Myocyte (in vitro differentiated cells): Measurements from ENCODE around the gene AGAP1. TPM values are rescaled to one million over a fixed set of nuclear protein-coding genes. Genes with fewer than 3 reads are reported as not detected.

ENCODE experiments used
- DNase-seq: peaks from one replicate; pipeline ENCODE4 v3.0.0-alpha.2; 2012; ENCODE audit warnings: low read depth
- total RNA-seq: library from RNA; depleted of rRNA; stranded (reverse); fragments of >200 nt; gene quantifications from 2 replicates; pipeline ENCODE4 v1.2.3, GENCODE V29; 2014

Gene AGAP1
- total RNA-seq, 1 donor from 2014 or later, result 15.5 TPM

DNA sequence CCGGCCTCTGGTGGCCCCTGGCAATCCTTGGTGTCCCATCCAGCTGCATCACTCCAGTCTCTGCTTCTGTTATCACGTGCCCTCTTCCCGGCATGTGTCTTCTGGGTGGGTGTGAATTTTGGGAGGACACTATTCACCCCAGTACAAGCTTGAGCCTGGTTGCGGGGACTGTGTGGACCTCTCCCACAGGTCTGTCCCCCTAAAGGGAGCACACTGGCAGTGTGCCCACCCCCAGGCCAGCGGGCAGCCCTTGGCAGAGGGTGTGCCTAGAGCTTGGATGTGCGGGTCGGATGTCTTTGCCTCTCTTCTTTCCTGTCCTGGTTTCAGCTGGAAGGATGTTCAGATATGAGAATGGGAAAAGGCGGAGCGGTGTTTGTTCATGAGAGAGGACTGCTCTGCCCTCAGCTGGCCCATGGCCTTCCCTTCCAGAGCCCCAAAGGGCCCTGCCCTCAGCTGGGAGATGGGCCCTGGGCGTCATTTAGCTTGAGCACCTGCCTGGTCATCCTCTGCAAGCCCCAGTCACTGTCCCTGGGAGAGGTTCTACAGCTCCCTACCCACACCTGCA is 73.2 kb downstream of the AGAP1 start:
- no peak for DNase-seq

- DNase-seq, result no peak
Measured at GRCh38 chr2:235567842-235568241, 74.0 kb downstream of the AGAP1 start.

DNA sequence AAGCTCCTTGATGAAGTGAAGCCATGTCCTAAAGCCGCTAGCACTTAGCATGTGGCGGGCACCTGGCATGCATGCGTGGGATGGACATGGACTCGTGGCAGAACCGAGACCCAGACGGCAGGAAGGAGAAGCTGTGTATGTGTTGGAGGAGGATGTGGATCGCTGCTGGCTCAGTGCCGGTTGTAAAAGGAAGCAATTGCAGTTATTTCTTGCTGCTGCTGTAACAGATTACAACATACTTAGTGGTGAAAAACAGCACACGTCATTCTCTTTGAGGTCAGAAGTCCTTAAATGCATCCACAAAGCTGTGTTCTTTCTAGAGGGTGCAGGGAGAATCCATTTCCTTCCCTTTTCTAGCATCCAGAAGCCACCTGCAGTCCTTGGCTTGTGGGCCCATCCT is 74.6 kb downstream of the AGAP1 start:
- DNase-seq, result no peak

DNA sequence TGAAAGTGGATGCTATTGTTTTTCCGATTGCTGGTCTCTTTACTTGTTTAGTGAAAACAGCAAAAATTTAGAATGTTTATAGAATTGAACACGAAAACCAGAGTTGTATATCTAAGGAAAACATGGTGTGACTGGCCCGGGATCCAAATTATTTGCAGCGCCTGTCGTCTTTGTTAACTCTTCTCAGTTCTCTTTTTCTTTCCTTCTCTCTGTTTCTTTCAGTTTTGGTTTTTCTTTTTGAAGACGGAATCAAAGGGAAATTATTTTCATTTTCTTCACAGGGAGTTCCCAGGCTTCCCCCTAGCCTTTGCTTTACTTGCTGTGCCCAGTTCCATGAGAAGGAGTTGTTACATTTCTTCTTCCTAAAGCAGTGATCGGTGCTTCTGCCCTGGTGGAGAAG is 76.0 kb downstream of the AGAP1 start:
- no peak for DNase-seq

DNA sequence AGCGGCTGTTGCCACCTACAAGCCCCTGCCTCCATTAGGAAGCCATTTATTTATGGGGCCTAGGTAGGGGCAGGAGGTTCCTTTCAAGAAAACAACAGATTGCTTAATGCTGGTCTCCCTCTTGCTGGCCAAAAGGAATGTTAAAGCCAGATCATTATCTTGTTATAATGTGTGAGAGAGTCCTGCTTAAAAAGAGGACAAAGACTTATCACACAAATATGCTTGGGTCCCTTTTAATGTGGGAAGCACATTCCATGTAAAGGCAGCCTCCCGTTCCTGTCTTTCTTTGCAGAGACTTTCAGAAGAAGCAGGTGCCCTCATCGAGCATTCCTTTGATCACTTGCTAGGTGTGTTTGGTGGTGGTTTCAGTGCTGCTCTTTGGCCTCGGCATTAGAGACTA is 76.4 kb downstream of the AGAP1 start:
- DNase-seq, result no peak

- DNase-seq, result no peak
Measured at GRCh38 chr2:235570966-235571692, 77.3 kb downstream of the AGAP1 start.

GRCh38 chr2:235572592-235572991 is 78.7 kb downstream of the AGAP1 start:
- no peak for DNase-seq

GRCh38 chr2:235573331-235574221 is 79.7 kb downstream of the AGAP1 start:
- DNase-seq, result peak; percentile 38

GRCh38 chr2:235575431-235575830 is 81.6 kb downstream of the AGAP1 start:
- DNase-seq, result no peak

DNA sequence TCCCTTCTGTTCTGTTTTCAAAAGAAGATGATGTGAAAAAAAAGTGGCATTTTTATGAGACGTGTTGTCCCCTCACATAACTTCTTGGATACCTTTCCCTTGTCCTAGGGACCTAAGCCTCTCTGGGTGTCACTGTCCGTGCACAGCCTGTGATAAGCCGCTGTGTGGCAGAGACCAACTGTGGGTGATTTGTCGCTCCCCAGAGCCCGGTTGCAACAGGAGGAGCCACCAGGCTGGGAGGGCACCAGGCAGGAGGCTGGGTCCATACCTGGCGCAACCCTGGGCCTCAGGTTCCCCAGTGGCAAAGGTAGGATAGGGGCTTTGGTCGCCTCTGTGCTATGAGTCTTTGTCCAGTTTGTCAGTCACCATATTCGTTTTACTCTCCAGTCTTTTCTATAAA is 82.1 kb downstream of the AGAP1 start:
- no peak for DNase-seq

DNA sequence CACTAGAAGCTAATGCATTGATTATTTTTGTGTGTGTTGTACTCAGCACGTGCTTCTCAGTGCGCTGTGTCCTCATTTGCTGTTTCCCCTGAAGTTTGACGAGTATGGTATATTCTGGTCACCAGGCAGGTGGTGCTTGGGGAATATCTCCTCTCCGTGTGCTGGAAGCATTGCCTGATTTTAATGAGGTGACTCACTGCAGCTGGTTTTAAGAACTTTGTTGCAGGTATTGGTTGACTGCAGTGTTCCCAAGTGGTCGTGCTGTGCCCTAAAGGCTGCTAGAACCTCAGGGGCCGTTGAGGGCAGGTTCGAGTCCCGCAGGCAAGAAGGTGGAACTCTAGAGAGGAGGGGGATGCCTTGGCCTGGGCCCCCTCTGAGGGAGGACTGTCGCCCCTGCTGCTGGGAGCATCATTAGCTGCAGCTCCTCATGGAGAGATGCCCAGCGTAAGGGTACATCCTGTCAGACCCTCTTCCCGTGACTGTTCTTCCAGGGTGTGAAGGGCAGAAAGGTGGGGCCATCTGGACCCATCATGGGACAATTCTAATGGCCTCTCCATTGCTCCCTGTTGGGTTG is 82.6 kb downstream of the AGAP1 start:
- no peak for DNase-seq

- DNase-seq, result no peak
Measured at GRCh38 chr2:235577404-235578330, 83.8 kb downstream of the AGAP1 start.

DNA sequence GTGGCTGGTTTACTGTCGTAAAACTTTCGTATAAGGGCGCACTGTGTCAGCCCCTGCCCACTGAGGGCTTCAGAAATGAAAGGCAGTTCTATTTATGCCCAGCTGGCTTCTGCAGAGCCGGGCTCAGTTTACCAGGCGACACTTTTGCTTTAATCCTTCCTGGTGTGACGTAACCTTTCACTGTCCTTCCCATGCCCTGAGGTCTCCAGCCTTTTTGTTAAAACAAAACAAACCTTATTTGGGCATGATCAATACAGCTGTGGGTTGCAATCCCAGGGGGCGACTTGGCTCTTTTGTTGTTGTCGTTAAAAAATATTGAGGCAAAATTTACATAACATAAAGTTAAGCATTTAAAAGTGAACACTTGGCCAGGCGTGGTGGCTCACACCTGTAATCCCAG is 85.3 kb downstream of the AGAP1 start:
- no peak for DNase-seq

- DNase-seq, result no peak
Measured at GRCh38 chr2:235580426-235581157, 86.7 kb downstream of the AGAP1 start.

DNA sequence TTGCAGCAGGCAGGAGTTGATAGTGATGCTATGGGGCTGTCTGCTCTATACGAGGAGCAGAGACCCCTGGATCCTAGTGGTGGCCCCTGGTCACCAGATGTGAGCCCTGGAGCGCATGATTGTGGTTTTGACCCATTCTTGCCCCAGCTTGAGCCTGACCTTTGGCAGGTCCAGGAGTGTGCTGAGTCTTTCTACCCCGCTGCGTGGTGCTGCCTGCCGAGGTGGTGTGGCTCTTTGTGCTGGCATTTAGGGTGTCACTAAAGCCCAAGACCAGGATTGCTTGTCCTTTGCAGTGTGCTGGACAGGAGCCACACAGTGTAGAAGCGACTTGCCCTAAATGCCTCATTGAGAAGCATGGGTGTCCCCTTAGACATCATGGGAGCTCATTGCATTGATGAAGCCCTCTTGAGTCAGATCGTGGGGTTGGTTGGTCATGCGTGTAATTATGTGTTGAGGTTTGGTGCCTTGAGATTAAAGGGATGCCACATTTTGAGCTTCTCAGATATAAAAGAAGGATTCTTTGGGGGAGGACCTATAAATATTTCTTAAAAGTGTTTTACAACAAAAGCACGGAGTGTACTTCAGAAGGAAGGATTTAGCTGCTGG is 88.3 kb downstream of the AGAP1 start:
- DNase-seq, result no peak

DNA sequence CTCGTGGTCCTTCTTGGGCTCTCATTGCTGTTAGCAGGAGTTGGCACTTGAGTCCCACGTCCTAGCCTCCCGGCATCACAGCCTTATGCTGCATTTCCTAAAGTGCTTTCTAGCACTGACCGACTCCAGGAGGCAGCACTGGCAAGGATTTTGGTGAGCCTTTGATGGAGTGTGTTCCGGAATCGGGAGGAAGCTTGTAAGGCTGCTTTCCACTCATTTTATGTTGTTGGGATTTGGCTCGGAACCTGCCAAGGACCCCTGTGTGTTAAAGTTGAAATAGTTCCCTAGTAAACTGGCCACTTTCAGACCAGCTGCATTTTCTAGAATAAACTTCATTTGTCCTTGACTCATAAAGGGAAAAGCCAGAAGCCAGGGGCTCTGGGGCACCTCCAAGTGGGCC is 88.9 kb downstream of the AGAP1 start:
- no peak for DNase-seq

DNA sequence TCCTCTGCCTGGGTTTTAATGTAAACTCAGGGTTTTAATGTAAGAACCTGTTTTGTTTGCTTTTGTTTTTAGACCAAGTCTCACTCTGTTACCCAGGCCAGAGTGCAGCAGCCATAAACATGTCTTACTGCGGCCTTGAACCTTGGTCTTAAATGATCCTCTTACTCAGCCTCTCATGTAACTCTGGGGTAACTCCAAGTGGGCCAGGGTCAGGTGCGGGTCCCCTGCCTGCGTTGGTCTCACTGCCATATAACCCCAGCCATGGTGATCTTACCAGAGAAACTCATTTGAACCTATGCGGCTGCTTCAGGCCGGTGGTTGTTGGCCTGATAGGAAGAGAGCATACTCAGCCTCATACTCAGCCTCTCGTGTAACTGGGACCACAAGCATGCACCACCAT is 89.3 kb downstream of the AGAP1 start:
- no peak for DNase-seq

DNA sequence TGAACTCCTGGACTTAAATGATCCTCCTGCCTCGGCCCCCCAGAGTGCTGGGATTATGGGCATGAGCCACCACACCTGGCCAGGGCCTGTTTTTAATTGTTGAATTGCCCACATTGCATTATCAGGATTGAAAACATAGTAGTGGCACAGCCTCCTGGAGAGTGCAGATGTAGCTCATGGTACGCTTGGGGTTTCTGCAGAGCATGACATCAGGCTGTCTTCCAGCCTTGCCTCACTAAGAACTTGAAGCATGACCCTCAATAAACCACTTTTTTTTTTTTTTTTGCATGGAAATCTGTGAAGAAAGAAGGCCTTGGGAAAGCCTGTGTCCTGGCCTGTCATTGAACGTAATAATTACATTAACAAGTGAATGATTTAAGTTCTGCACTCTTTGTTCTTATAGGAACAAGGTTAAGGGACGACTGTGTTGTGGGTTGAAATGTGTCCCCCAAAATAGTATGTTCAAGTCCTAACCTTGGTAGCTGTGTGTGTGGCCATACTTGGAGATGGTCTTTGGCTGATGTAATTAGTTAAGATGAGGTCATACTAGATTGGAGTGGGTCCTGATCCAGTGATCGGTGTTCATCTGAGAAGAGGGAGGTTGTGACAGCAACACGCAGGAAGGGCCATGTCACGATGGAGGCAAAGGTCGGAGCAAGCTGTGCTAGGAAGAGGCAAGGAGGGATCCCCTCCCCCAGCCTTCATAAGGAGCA is 90.2 kb downstream of the AGAP1 start:
- no peak for DNase-seq

DNA sequence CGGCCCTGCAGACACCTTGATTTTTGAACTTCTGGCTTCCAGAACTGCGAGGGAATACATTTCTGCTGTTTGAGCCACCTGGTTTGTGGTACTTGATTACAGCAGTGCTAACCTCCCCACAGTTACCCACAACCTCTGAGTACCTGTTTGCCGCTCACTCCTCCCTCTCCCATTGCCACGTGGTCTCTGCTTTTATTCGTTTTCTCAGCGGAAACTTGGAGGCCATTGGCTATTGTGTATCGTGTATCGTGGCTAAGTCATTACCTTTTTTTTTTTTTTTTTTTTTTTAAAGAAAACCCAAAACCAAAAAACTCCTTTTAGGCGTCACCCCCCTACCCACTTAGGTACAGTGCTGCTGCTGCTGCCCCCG is 90.8 kb downstream of the AGAP1 start:
- DNase-seq, result no peak
